HepG2 (cell line): Measurements from ENCODE around the gene PNPLA1.

Experiments used
- ATF1 ChIP-seq: IDR thresholded peaks from 2 replicates; pipeline ENCODE4 v1.6.1; 2016; ENCODE audit warnings: mild to moderate bottlenecking, control low read depth
- FOSL1 ChIP-seq: sonication (generic); formaldehyde crosslinking; IDR thresholded peaks from 2 replicates; pipeline ENCODE4 v1.9.0; 2021; ENCODE audit warnings: missing genetic modification reagents, borderline replicate concordance
- STAG1 ChIP-seq: sonication (generic); formaldehyde crosslinking; IDR thresholded peaks from 2 replicates; pipeline ENCODE4 v1.4.0; 2020; ENCODE audit warnings: missing genetic modification reagents
- ZFP36 ChIP-seq: fragments of 150-350 bp; IDR thresholded peaks from 2 replicates; pipeline ENCODE4 v1.6.1; 2018; ENCODE audit warnings: borderline replicate concordance, low read length, low read depth; ENCODE audit not compliant: partially characterized antibody
- ZNF792 ChIP-seq: IDR thresholded peaks from 2 replicates; pipeline ENCODE4 v1.6.1; 2016
- TF ChIP-seq, protein P1 (sequence below): sonication (generic); formaldehyde crosslinking; IDR thresholded peaks from 2 replicates; pipeline ENCODE4 v1.5.0; 2020; ENCODE audit warnings: mild to moderate bottlenecking, missing genetic modification reagents, moderate library complexity

DNA sequence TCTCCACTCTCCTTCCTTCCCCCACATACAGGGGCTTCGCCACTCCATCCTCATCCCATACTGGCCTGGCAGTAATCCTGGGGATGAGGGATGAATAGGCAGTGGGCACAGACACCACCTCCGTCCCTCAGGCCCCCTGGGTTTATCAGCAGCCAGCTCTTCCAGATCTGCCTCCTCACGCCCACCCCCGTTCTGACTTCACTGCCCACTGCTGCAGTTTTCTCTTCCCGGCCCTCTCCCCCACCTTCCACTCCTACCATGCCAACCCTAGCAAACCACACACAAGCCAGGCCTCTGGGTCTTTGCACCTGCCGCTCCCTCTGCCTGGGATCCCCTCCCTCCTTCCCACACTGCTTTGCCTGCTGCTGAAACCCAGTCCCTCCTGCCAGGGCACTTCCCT is 22.3 kb downstream of the PNPLA1 start:
- TF ChIP-seq ATF1 (CRISPR knock-in tag): no peak
- TF ChIP-seq, protein P1, sequence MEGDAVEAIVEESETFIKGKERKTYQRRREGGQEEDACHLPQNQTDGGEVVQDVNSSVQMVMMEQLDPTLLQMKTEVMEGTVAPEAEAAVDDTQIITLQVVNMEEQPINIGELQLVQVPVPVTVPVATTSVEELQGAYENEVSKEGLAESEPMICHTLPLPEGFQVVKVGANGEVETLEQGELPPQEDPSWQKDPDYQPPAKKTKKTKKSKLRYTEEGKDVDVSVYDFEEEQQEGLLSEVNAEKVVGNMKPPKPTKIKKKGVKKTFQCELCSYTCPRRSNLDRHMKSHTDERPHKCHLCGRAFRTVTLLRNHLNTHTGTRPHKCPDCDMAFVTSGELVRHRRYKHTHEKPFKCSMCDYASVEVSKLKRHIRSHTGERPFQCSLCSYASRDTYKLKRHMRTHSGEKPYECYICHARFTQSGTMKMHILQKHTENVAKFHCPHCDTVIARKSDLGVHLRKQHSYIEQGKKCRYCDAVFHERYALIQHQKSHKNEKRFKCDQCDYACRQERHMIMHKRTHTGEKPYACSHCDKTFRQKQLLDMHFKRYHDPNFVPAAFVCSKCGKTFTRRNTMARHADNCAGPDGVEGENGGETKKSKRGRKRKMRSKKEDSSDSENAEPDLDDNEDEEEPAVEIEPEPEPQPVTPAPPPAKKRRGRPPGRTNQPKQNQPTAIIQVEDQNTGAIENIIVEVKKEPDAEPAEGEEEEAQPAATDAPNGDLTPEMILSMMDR: no peak
- no peak for TF ChIP-seq STAG1 (CRISPR knock-in tag)
- TF ChIP-seq FOSL1 (CRISPR knock-in tag): no peak
- no peak for TF ChIP-seq ZFP36
- TF ChIP-seq ZNF792: no peak
